Islet precursor cell (in vitro differentiated cells): Measurements from ENCODE around the gene LPP.

Experiments
- DNase-seq: peaks from one replicate; pipeline ENCODE4 v3.0.0-alpha.2; 2018

The LPP gene

DNA sequence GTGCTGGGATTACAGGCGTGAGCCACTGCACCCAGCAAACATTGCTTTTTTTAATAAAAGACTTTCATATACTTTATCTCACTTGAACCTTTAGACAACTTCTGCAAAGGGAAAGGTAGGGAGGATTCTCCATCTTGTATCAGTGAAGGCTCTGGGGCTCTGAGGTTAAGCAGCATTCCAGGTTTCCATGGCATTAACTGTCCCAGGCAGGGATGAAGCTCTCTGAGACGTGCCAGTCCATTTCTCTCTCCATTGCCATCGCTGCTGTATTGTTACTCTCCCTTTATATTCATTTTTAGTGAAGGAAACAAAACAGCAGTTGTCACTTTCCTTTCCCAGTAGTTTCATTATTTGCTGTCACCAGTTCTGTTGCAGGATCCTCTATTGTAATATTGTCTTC lies 342.4 kb downstream of the LPP start:
- no peak for DNase-seq

DNA sequence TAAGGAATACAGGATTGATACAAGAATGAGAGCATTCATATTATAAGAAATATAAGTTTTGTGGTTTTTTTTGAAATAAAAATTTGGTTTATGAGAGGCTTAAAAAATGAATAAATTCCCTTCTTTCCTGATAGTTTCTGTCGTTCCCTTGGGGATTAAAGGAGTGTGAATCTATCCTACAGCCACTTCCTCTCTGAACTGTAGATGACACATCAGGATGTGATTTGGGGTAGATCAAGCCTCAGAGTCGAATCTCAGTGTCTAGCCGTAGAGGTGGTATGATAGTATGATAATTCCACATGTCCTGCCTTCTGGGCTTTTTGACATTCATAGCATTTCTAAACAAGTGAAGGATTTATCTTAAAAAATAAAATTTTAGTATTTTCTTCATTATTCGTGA lies 343.1 kb downstream of the LPP start:
- DNase-seq: no peak

DNA sequence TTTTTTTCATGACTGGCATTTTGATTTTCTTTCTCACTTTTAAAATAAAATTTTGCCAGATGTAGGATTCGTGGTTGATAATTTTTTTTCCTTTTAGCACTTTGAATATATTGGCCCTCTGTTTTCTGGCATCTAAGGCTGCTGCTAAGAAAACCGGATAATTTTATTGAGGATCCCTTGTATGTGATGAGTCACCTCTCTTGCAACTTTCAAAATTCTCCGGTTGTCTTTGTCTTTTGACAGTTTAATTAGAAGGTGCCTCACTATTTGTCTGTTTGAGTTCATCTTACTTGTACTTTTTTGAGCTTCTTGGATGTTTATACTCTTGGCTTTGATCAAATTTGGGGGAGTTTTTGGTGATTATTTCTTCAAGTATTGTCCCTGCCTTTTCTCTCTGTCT lies 349.7 kb downstream of the LPP start:
- no peak for DNase-seq

DNA sequence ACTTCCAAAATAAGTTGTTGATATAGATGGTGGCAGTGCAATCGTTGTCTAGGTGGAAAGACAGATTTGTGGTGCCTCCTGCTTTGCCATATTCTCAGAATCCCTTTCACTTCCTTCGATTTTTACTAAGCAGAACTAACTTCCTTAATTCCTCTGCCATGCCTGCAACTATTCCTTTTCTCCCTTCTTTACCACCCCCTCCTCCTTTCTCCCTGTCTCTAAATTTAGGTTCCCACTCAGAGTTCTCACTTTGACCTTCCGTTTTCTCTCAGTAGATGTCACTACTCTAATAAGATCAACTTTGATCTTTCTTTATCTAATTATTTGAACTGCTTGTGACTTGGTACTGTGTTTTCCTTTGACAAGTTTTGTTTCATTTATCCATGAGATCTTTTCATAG lies 351.2 kb downstream of the LPP start:
- DNase-seq: no peak

DNA sequence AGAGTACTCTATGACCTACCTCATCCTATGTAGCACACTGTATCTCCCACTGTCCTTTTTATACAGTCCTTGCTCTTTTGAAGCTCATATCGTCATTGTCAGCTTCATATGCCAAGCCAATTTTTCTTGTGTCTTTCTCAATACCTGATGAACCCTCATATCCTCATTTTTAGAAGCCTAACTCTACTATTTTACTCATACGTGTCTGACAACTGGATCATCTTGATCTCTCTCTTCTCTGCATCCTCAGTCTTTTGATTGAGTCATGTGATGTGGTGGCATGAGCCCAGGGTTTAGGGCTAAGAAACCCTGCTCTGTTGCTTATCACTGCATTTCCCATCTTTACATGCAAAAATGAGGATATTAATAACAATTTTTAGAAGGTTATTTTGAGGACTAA lies 352.0 kb downstream of the LPP start:
- no peak for DNase-seq

DNA sequence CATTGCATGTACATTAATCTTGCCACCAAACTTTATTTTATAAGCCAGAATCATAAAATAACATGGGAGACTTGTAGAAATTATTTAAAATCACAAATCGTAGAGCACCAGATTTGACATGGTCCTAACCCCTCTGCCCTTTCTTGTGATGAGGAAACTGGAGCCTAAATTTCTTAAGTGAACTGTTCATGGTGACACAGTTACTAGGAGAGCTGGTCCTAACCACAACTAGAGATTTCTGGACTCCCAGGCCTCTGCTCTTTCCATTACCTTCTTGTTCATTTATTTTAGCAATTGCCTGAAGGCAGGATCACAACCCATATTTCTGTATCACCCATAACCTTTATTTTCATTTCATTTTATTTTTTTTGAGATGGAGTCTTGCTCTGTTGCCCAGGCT lies 352.5 kb downstream of the LPP start:
- DNase-seq: no peak

DNA sequence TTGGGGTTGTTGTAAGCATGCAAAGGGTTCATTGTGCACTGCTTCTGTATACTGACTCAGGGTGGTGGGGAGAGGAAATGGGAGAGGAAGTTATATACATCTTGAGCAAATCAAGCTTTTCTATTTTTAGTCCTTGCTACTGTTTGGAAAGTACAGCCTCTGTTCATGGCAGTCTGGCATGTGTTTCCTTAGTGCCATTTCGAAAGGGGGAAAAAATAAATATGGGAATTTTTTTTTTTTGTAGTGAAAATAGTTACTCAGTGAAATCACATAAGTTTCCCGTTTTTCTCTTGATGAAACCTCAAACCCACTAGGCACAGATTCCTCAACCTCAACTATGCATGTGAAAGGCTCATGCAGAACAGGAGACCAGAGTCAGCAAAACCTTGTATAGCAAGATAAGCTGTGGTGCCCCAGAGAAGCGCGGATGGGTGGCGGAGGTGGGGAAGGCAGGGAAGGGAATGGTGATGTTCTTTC lies 353.3 kb downstream of the LPP start:
- no peak for DNase-seq

DNA sequence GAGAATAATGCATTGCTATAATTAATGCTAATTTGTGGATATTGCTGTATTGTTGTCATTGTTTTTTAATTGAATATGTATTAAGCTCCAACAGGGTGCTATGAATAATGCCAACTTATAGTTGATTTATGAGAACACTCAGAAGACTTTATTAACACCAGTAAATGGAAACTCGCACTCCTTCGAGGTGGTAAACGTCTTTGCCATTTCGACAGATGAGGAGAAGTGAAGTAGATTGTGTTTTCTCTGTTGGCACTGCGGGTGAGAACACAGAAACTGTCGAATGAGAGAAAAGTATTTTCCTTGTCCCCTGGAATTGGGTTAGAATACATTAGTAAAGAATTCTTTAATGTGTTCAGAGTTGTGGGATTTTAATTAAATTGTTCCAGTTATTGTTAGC lies 354.5 kb downstream of the LPP start:
- no peak for DNase-seq

DNA sequence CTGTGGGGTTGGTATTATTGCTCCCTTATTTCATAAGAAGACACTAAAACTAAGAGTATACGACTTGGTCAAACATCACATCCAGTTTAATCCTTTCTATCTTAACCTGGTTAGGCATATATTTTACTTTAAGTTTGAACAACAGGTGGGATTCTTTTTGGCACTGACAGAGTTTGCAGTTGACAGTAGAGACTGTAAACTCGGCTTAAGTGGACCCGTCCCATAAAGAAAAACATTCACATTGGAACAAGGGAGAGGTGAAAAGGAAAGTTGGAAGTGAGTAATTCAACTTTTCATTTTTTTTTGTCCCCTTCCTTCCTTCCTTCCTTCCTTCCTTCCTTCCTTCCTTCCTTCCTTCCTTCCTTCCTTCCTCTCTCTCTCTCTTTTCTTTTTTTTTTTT lies 355.4 kb downstream of the LPP start:
- DNase-seq: no peak

DNA sequence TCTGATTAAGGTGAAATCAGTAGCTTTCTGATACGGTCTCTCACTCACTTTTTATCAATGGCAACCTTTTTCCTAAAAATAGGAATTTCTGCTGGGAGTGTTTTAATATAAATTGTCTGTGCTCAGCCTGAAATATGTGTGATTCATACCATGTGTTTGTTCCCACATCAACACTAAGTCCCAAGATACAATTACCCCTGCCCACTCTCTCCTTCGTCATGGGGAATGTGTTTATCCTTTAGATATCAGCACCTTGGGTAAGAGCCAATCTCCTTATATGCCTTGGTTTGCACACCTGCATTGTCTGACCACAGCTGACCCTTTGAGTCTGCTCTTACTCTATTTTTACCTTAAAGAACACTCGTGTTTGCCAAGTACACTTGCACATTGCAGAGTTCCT lies 356.4 kb downstream of the LPP start:
- DNase-seq: no peak

DNA sequence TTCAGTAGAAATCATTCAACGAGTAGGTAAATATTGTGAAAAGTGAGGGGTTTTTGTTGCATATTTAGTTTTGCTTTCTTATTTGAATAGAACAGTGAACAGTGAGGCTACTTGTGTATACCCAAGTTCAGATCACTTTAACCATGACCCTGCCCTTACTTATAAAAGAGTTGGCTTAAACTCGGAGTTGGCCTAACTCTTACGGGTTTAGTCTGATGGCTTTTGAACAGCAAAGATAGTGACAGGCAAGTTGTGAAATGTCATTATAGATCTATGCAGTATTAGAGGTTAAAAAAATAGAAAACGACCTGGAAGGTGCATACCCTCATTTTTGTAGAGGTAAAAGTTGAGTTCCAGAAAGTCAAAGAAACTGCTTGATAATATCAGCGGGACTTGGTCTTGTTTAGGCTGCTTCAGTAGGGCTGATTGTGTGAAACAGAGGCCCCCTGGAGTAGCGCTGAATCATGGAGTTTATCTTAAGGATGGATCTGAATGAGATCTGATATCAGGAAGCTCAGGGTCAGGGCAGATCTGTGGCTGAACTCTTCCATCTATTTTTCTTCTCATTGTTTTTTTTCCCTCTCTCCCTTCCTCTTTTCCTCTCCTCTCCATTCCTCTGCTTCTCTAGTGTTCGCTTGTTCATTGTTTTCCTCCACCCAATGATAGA lies 359.8 kb downstream of the LPP start:
- DNase-seq: no peak

DNA sequence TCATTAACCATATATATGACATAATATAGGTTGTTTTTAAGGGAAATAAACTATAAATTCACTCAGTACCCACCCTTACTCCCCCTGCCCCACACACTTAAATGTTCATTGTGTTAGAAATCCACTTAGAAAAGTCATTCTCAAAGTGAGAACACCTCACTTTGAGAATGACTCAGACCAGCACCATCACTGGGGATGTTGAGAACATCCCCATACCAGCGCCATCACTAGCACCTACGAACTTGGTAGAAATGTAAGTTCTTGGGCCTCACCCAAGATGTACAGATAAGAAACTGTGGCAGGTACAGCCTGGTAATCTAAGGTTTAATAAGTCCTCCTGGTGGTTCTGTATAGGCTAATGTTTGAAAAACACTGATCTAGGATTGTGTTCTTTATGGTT lies 362.6 kb downstream of the LPP start:
- DNase-seq: no peak

DNA sequence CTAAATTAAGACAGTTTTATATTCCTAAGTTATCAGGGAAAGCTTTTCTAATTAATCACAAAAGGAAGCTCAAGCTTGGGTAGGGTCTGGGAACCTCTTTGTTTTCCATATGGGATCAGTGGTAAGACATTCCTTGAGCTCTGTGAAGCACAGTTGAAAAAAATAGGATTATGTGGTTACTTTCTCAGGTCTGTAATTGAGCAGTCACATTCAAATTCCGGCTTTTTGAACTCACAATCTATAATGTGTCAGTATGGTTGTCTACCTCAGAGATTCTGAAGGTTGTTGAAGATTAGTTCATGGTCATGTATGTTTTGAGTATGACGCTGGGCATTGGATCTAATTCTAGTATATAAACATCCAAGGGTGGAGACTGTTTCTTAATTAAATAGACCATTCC lies 364.5 kb downstream of the LPP start:
- DNase-seq: no peak

DNA sequence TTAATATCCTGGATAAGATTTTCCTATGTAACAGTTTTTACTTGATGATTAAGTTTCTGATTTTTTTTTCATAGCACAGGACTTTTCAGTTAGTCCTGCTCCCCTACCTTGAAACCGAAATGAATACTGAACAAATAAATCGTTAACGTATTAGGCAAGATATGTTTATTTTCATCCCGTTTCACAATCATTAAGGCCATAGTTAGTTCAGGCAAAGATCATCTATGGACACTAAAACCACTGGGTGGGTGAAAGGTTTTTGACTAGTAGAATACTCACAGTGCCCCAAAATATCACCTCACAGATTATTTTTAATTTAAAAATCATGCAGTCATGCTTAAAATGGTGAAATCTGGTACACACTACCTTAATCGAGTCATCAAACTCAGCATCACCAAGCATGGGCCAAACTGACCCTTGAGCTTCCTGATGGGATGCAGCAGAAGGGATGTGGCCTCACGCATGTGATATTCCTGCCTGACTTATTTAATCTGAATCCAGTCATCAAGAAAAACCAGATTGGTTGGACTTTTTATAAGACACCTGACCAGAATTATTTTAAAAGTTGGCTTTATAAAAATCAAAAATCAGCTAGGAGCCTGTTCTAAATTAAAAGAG lies 365.0 kb downstream of the LPP start:
- no peak for DNase-seq

DNA sequence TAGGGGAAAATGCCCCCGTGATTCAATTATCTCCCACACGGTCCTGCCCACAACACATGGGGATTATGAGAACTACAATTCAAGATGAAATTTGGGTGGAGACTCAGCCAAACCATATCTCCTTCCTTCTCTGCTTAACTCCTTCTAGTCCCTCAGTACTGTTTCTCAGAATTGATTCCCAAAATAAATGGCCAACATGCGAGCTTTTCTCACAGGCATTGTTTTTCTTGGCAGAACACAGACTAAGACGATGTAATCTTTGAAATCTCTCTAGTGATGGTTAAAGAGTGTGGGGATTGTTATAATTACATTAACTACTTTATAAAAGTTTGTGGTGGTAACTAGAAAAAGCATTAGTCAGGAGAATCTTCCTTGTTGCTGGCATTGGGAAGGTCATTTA lies 366.5 kb downstream of the LPP start:
- DNase-seq: no peak

DNA sequence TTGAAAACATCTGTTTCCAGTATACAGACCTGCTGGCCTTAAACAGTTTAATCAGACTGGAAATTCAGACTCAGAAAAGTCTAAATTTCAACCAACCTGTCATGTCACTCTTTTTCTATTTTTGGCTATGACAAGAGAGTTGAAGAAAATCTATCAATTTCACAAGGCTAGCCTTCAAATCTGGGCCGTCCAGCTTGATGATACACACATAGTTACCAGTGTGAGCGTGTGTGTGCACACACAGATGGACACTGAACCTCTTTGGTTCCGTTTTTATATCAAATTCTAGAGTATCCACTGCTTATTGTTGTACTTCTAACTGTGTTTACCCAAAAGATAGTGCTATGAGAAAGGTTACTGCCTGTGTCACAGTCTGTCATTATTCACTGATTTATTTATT lies 368.2 kb downstream of the LPP start:
- no peak for DNase-seq

DNA sequence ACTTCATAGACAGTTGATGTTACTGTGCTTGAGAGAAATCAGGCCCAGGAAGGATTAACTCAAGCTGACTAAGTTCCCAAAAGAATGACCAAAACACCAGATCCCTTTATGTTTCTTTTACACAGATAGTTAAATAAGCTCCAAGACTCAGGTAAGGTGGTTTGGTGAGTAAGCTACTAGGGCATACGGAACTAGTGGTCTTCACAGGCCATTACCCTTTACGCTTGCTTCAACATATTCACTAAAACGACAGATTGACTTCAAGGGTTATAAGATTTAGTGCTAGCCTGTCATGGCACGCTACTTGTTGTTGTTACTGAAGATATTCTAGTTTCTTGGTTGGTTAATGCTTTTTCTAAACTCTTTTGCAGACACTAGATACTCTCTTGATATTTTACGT lies 369.3 kb downstream of the LPP start:
- DNase-seq: no peak

DNA sequence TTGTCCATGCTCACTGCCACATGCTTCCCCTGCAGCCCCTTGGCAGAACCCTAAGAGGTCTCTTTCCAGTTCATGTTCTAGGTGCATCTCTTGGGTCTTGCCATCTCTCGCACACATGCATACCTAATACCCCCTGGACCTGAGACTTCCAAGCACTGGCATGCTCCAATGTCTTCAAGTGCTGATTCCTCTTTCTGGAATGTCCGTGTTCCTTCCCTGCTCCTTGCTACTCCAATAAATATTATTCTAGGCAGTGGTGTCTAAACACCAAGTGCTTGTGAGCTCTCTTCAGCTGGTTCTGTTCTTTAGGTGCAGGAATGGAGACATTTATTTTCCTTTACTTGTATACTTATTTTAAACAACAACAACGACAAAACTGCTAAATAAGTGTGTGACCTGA lies 370.1 kb downstream of the LPP start:
- DNase-seq: no peak

DNA sequence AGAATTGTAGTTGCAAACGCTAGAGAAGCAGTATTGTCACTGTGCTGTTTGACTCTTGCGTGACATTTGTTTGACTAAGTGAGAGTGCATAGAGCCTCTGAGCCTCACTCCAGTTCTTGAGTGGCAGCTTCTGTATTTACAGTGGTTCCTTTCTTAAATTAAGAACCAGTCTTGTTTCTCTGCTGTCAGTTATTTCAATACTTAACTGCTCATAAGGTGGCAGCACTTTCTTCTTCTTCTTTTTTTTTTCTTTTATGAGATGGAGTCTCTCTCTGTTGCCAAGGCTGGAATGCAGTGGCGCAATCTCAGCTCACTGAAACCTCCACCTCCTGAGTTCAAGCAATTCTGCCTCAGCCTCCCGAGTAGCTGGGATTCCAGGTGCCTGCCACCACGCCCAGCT lies 372.1 kb downstream of the LPP start:
- DNase-seq: no peak

DNA sequence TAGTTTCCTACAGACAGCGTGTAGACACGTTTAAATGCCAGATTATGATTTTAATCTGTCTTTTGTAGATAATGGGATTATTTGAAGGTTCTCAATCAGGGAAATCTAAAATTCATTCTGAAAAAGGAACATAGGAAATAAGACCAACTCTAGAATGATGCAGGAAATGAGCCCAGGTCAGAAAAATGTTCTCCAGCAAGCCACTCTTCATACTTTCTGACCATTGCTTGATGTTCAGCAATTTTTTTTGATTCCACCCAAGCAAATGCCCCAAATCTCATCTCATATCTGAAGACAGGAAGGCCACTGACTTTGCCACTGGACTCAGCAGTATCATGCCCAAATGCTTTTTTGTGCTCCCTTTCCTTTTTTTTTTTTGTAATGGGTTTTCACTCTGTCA lies 373.4 kb downstream of the LPP start:
- no peak for DNase-seq

DNA sequence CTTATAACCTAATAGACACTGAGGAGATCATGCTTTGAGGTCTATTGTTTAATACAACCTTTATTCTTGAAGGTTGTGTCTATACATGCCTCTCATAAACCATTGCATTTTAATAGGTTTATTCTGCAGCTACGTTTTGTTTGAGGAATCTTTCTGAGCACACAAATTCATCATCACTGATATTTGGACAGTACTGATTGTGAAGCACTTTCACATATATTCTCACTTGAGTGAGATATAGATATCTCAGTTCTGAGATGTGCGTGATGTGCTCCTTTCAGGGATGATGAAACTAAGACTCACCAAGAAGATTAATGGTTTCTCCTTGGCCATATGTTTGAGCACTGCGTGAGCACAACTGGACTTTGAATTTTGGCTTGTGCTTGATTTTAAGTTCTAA lies 374.4 kb downstream of the LPP start:
- DNase-seq: no peak

DNA sequence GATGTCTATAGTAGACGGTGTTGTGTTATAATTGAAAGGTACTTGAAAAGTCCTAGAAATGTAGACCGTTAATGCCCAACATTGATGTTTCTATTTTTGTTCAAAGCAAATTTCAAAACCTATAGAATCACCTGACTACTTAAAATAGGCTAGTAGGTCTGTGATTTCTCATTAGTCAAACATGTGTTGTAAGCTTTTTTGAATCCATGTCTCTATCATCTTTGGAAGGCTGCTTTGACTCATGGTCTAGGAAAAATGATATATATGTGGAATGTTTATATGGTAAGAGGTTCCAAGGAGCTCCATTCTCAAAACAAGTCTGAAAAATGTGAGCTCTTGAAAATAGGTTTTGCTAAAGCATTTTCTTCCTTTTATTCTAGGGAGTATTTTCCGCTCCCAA lies 375.3 kb downstream of the LPP start:
- DNase-seq: no peak

DNA sequence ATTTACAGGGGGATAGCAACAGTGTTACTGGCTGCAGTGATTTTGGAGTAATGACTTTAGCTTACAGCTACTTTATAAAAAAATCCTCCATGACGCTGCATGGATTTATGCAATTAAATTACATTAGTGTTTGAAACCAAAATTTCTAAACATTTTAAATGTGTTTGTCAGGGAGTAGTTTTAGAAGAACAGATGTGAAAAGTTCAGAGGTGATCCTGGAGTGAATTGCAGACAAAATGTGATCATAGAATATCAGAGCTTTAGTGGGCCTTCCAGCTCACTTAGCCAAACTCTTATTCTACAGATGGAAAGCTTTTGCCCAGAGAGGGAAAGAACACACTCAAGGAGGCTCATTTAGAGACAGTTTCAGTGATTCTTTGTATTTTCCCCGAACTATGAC lies 376.3 kb downstream of the LPP start:
- no peak for DNase-seq

DNA sequence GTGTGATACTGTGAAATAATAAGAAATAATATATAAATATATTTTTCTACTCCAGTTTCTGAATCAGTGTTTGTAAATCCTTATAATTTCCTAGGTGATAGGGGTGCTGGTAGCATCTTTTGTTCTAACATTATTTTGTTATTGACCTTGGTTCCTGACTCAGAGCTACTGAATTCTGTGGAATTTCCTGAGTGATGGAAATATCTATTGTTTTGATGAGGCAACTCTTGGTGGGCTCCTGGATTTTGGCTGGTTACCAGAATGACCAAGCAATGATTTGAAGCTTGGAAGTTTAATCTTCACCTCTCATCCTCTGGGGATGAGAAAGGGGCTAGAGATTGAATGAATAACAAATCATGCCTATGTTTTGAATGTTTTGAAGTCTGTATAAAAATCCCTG lies 377.3 kb downstream of the LPP start:
- no peak for DNase-seq

DNA sequence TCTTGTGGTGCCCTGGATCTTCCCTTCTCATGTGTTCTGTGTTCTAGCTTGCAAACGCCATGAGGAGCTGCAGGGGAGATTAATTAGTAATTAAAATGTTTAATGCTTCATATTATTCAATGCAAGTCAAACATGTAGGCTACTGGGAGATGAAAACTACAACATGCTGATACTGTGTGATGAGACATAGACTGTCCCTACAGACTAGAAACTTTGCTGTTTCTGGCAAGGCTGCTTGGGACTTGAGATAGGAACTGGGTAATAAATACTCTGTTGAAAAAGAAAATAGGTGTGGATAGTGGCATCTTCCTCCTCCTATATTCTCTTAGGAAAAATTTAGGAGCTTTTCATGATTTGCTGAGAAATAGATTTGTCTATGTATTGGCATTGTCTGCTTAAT lies 379.2 kb downstream of the LPP start:
- DNase-seq: no peak
